NCI-H526 treated with DMSO at 0.1 percent for 48 hours (cell line): ENCODE measurements around the gene KLF6.
"Not testable (repeated sequence)": the region's sequence is repeated elsewhere in the genome, so short reads cannot be mapped to it uniquely, and the experiment has no call there.

ENCODE experiments used
- DNase-seq: peaks from one replicate; lab custom pipeline; 2025; lab: John Stamatoyannopoulos, UW

The KLF6 gene

DNA sequence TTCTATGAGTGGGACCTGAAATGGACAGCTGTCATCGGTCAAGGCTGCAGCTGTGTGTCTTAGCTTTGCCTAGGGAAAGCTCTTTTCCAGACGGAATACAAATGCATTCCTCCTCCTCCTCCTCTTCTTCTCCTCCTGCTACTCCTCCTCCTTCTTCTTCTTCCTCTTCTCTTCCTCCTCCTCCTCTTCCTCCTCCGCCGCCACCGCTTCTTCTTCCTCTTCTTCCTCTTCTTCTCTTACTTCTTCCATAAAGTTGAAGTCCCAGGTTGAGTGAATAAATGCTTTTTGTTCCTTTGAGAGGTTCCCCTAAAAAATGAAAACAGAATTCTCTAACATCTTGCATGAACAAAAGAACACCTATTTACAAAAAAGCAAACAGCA, 28.7 kb downstream of the KLF6 start:
- DNase-seq, result no peak

DNA sequence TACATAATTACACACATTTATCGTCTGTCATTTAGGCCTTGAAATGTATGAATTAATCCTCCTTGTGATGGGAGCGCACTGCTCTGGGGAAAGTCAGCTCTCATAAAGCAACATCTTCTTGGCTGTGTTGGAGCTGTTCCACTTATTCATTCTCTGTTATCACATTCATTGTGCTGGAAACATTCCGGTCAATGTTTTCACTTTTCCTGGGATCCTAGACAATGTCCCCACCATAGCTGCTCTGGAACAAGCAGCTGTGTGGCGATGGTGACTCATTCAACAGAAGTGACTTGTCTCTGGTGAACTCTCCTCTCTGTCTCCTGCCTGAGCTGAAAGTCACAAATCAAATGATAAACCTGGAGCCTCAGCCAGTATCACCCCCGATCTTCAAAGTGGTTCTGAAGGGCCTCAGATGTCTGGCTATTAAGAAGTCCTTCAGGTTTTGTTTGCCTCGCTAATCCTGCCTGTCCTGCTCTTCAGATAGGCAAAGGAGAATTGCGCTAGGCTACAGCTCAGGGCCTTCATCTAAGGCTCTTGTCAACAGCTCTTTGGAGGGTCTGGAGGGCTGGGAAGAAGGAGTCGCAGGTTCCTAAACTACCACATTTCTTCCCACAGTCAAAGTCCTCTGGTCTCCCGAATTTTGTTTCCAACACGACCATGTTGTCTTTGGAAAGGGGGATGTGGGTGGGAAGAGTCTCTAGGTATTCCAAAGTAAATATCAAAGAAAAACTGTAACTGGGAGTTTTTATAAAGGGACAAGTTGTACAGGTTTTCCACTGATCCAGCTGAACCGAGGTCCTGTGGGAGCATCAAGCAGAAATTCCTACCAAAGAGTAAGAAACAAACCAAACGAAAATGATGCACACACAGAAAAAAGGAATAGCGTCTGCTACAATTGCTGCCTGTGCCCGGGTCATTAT, 29.3 kb downstream of the KLF6 start:
- no peak for DNase-seq

DNA sequence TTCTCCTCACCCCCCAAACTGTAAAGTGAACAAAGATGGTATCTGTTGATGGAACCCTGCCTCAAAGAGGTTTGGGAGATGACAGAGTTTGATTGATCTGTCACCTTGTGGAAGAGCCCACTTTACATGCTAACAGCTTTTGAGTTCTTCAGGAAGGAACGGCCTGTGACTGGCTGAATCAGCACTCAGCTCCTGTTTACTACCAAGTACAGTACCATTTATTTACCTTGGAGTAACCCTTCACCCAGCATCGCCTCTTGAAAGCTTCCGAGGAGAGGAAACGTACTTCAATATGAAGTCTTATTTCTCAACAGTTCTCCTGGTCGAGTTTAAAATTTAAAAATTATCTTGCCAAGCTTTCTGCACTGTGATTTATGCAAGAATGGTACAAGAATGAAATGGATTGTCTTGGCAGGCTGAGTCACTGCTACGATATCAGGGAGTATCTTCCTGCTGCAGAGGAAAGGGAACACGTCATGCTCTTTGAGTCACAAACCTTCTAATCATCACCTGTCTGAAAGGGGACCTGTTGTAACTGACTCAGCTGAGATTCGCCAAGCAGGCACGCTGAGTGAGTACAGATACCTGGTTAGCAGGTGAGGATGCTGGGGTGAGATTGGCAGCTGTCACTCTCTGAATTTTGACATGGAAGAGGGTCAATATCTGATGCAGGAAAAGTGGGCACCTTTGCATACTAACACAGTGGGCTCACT, 30.1 kb downstream of the KLF6 start:
- DNase-seq, result no peak

DNA sequence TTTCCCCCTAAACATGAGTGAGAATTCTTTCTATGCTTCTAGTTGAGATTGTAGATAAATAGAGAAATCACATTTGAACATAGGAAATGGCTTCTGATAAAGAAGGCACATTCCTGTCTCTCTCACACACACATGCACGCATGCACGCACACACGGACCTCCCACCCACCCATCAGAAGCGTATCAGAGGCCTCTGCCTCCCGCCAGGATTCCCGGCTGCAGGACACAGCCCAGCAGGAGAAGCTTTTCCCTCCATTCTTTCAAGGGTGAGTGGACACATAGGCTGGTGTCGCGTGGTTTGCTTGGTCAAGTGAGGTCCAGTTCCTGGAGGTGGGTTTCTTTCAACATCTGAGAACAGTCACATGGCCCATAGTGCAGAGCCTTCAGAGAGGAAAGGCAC, 34.2 kb downstream of the KLF6 start:
- no peak for DNase-seq

DNA sequence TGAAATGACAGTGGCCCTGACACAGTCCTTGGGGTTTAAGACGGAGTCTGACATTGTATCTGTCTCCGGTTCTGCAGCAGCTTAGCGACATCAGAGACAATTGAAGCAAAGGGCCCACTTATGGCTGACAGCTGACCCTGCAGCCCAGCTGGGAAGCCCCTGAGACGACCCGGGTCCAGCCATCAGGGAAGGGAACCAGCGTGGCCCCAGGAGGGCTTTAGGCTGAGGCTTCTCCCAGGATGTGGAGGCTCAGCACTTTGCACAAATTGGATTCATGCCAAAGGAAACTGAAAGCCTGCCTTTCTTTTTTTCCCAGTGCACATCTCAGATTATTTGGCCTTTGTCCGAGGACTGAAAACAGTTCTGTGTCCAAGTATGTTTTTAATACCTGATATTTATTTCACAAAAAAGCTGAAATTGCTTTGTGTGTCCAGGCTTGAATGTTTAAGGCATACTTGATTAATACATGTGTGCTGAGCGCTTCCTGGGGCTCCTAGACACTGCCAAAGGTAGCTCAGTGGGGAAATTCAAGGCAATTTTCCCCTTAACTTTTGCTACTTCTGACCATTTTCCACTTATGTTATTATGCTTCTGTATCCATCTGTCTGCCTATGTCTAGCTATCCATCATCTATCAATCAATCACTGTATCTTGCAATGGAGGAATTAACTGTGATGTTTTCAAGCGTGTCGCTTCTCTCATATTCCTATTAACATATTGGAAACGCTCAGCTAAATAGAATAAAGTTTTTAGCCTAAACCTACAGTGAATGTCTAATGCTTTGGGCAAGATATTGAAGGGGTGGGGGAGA, 34.8 kb downstream of the KLF6 start:
- no peak for DNase-seq

DNA sequence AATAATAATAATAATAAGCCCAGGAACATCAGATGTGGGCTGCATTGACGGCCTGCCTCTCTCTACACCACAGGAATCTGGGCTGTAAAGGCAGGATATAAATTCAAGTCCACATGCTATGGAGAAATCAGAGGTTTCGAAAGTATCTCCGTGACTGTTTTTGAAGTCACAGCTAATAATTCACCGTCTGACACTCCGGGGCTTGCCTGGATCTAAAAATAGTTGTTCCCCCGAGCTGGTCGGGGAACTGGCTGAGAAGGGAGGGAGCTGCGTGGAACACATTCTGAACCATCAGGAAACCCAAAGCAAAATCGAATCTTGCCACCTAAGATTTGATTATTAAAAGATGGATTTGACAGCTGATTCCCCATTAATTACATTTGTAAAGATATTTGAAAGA, 35.4 kb downstream of the KLF6 start:
- no peak for DNase-seq

DNA sequence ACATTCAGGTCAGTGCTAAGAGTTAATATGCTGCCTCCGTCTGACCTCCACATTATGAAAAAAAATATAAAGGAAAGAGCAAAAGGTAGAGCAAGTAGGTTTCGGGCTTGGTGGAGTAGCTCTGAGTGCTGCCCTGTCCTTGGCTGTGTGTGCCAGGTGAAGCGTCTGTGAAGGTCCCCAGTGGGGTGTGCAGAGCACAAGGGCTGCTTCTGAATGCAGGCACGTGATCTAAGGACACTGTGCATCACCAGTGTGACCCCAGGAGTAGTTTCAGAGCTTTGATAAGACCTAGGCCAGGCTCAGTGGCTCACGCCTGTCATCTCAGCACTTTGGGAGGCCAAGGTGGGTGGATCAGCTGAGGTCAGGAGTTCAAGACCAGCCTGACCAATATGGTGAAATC, 36.0 kb downstream of the KLF6 start:
- DNase-seq, result no peak

DNA sequence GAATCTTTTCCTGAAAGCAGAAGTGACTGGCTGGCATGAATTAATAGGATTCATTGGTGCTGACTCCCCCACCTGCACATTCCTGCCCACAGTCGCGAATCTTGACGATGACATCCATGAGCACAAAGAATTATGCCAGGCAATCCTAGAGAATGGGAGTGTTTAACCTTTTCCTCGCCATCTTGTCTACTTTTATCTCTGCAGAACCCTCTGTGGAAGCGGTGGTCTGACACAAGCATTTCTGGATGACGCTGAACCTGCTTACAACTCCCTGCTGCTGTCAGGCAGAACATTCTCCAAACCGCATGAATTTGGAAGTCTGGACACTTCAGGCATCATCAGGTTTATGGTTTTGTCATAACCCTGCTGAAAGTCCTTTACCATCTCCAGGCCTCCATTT, 36.5 kb downstream of the KLF6 start:
- DNase-seq, result no peak

DNA sequence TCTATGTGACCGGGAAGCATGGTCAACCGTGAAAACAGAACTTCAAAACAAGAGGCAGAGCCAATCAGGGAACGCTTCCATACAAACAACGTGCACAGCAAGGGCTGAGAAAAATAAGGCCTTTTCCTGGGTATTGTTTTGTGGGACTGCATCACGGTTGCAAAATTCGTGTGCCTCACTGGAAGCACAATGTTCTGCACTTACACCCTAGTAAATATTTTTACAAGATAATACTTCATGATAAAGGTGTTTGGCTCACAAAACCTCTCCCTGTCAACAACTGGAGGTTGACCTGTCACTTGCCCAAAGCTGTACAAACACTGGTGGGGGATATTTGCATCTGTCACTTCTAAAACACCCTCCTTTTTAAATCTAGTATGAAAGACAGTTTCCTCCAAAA, 37.0 kb downstream of the KLF6 start:
- DNase-seq, result no peak

DNA sequence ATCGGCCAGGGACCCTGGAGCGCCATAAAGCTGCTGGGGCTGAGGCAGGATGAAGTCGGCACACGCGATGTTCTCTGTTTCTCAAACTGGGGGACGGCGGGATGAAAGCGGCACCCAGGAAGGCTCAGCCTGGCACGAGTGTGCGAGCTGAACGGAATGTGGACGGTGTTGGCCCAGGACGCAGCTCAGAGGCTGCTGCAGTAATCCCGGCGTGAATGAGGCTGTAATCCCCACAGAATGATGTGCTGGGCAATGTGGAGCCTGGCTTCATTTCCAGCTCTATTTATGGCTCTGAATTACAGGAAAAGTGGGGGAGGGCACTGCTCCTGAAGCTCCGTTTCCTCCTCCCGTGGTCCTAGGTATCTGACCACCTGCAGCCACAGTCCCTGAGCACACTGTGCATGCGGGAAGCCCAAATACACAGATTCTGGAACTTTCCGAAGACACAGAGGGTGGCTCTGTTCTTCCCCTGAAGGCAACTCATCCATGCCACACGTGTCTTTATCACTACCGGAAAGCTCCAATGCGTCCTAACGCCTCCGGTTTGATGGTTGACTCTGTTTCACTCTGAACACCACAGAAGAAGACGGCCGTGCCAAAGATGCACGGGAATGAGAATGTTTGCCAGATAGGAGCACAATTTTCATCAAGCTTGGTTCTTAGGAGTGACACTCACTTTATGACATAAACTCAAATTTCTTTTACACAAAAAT, 37.6 kb downstream of the KLF6 start:
- DNase-seq, result no peak

DNA sequence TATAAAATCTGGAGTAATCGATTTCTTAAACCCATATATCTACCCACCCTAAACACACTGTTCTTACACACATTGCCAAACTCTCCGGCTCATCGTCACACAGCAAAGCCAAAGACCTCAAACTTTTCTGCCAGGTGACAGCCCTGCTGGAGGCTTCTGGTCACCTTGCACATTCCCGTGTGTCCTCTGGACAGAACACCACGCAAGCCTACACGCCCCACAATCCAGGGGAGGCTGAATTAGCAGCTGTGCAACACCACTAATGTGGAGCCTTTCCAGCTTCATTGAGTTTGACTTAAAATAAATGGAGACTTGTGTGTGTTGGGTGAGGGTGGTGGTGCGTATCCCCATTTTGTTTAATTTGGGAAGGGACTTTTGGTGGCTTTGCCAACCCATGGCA, 38.4 kb downstream of the KLF6 start:
- DNase-seq, result no peak

DNA sequence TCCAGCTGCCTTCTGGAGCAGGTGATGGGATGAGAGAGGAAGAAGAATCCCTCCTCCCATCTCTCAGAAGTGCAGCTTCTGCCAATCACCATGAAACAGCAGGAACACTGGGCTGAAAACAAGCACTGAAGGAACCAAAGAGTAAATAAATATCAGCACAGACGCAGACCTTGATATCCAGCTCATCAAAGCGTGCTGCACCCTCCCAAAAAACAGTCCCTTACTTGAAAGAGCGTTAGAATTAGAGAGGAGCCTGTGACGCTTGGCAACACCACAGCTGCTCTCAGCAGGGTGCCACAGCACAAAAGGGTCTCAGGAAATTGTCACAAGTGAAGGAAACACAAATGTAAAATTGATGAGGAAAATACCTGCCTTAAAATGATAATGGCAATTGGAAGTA, 39.5 kb downstream of the KLF6 start:
- DNase-seq, result no peak

DNA sequence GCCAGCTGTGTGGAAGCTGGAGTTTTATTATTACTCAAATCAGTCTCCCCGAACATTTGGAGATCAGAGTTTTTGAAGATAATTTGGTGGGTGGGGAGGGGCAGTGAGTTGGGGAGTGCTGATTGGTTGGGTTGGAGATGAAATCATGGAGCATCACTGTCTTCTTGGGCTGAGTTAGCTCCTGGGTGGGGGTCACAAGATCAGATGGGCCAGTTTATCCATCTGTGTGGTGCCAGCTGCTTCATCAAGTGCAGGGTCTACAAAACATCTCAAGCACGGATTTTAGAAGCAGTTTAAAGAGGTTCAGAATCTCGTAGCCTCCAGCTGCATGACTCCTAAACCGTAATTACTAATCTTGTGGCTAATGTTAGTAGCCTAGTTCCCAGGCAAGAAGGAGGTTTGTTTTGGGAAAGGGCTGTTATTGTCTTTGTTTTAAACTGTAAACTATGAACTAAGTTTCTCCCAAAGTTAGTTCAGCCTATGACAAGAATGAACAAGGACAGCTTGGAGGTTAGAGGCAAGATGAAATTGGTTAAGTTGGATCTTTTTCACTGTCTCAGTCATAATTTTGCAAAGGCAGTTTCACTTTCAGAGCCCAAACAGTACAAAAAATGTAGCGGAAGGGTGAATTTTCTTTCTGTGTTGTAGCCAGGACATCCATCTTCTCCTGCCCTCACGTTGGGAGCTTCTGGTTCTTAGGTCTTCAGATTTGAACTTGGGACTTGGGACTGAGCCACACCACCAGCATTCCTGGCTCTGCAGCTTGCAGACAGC, 43.1 kb downstream of the KLF6 start:
- DNase-seq, result no peak

DNA sequence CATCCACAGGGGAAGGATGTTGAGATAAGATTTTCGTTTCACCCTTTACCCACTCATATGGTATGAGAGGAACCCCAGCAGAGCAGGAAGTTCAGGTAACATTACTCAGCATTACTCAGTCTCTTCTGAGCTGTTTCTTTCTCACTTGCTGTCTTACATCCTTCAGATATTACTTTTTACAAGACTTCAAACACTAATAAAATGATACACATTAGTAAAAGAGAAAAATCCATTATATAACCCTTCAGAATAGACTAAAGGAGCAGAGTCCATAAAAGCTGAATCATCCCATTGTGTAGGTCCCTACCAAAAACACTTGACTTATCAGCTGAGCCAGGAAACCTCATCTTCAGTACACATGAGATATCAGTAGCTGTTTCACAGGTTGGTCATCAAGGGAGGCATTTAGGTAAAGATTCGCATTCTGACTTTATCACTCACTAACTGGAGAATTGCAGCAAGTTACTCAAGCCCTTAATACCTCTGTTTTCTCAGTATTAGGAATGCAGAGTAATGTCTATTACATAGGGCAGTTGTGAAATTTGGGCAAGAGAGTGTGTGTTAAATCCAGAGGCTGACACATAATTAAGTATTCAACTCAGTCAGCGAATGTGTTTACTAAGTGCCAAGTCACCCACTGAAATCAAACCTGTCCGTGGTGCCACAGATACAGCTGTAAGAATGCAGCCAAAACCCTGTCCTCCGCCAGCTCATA, 44.7 kb downstream of the KLF6 start:
- no peak for DNase-seq

DNA sequence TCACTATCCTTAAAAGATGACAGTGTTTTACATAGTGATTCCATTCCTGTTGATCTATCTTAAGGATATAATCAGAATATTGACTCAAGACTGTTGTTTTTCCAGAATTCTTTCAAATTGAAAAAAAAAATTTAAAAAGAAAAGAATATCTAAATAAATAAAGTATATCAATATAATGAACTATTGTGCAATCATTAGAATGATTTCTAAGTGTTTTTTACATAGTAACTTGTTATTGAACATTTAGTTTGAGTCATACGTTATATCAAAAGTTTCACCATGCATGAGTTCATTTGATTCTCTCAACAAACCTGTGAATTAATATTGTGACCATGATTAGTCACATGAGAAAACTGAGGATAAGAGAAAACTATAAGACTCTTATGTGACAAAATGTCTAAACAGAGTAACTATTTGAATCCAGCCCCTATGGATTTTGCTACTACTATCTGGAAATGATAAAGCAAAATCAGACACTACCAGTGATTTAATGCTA, 46.1 kb downstream of the KLF6 start:
- DNase-seq, result no peak

DNA sequence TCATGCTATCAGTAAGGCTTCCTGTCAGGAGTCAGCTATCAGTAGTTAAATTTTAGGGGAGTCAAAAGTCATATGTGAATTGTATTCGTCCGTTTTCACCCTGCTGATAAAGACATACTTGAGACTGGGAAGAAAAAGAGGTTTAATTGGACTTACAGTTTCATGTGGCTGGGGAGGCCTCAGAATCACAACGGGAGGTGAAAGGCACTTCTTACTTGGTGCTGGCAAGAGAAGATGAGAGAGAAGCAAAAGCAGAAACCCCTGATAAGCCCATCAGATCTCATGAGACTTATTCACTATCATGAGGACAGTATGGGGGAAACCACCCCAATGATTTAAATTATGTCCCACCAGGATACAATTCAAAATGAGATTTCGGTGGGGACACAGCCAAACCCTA, 47.1 kb downstream of the KLF6 start:
- no peak for DNase-seq

DNA sequence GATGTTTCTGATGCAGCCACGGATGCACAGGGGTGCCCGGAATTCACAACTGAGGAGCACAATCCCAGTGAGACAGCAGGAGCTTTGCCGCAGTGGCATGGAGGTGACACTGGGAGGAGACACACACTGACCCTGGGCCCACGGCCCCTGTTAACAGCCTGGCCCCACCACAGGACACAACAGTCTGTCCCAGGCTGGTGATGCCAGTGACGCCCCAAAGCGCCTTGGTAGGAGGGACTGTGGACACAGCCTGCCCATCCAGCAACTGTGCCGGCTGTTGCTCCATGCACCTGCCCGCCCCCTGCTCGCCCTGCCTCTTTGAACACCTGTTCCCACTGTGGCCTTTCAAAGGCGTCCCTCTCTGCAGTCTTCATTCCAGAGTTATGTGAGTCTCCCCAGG, 49.8 kb downstream of the KLF6 start:
- no peak for DNase-seq

DNA sequence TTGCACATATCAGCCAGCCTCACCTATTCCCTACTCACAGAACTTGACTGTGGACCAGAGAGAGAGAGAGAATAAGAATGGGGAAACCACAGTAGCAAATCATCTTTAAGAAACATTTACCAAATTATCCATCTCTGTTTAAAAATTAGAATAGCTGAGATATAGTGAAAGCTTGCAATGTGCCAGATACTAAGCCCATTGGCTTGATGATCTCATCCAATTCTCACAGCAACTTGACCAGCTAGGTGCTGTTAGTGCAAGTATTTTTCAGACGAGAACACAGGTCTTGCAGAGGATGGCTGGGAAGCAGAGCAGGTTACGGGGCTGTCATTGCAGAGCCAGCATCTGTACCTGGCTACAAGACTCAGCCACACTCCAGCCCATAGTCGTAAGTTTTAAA, 50.9 kb downstream of the KLF6 start:
- DNase-seq, result no peak

DNA sequence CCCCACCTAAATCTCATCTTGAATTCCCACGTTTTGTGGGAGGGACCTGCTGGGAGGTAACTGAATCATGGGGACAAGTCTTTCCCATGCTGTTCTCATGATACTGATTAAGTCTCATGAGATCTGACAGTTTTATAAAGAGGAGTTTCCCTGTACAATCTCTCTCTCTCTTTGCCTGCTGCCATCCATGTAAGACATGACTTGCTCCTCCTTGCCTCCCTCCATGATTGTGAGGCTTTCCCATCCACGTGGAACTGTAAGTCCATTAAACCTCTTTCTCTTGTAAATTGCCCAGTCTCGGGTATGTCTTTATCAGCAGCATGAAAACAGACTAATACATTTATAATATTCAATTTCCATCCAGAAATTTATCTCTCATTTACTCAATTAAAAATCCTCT, 52.8 kb downstream of the KLF6 start:
- not testable (repeated sequence) for DNase-seq

DNA sequence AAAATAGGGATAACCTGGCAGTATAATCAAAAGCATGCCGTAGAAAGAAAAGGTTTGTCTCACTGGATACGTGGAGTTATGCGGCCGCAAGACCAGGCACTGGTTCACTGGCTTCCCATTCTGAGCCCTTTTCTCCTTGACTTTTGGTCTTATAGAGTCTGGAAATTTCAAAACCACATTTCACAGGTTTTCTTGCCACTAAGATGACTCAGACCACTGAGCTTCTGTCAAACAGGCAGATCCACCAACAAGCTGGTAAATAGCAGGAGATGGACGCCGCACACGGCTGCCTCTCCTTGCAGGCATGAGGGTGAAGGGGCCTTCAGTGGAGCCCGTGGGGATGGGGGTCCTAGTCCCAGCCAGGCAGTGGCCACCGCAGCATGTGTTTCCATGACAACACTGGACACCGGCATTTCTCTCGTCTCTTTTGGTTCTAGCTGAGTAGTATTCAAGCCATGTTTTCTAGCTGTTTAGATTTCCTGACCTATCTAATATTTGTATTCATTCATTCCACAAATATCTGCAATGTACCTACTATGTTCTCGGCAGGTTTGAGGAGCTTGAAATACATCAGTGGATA, 55.5 kb downstream of the KLF6 start:
- DNase-seq, result no peak
